Subcutaneous abdominal adipose tissue (tissue), 5 donors: Measurements from ENCODE around the gene SCFD2.

ENCODE experiments used
- H3K27ac ChIP-seq: one replicate; pipeline ENCODE4 v1.7.0; 2013; ENCODE audit warnings: low read depth, mild to moderate bottlenecking, inconsistent platforms, low read length, moderate library complexity
- H3K27me3 ChIP-seq, 5 donors: one replicate each; pipeline ENCODE4 v1.7.0; 2013; ENCODE audit warnings: low read length in 5 of 5, inconsistent platforms in 1 of 5; ENCODE audit not compliant: control insufficient read depth in 5 of 5, insufficient read depth in 4 of 5
- H3K36me3 ChIP-seq, 5 donors: one replicate each; pipeline ENCODE4 v1.7.0; 2013; ENCODE audit warnings: low read length in 5 of 5; ENCODE audit not compliant: control insufficient read depth in 5 of 5, insufficient read depth in 5 of 5
- H3K4me1 ChIP-seq, 5 donors: one replicate each; pipeline ENCODE4 v1.7.0; 2013; ENCODE audit warnings: low read length in 5 of 5, mild to moderate bottlenecking in 3 of 5, moderate library complexity in 1 of 5; ENCODE audit not compliant: control insufficient read depth in 5 of 5, insufficient read depth in 5 of 5
- H3K4me3 ChIP-seq, 5 donors: one replicate each; pipeline ENCODE4 v1.7.0; 2013; ENCODE audit warnings: low read length in 5 of 5, low read depth in 1 of 5
- H3K9ac ChIP-seq, 5 donors: one replicate each; pipeline ENCODE4 v1.7.0; 2013; ENCODE audit warnings: low read length in 5 of 5, mild to moderate bottlenecking in 4 of 5, moderate library complexity in 3 of 5
- H3K9me3 ChIP-seq, 5 donors: one replicate each; pipeline ENCODE4 v1.7.0; 2013; ENCODE audit warnings: low read length in 5 of 5; ENCODE audit not compliant: control insufficient read depth in 5 of 5
- donor health status: healthy.
- donor health status: healthy.
- donor health status: healthy.
- donor health status: healthy.
- donor health status: healthy.

SCFD2 gene

GRCh38 chr4:52948057-52948423, 417.8 kb downstream of the SCFD2 start:
- Histone ChIP-seq H3K27me3 (no peaks in the 10 kb centered on the region), H3K4me1 (no peaks in the 10 kb centered on the region), H3K27ac (no peak overlapping the region), H3K36me3 (peaks cover 0 to 3% (median 0%) of the 10 kb centered on the region in 5 donors), H3K9me3 (no peaks in the 10 kb centered on the region), H3K9ac (no peak overlapping the region), H3K4me3 (no peak overlapping the region)

GRCh38 chr4:52947401-52948056, 418.3 kb downstream of the SCFD2 start:
- Histone ChIP-seq H3K9me3 (no peaks in the 10 kb centered on the region), H3K9ac (no peak overlapping the region), H3K27me3 (no peaks in the 10 kb centered on the region), H3K4me1 (no peaks in the 10 kb centered on the region), H3K27ac (no peak overlapping the region), H3K4me3 (no peak overlapping the region), H3K36me3 (peaks cover 0 to 3% (median 0%) of the 10 kb centered on the region in 5 donors)

GRCh38 chr4:52946855-52947254, 419.0 kb downstream of the SCFD2 start:
- H3K4me1 ChIP-seq = no peaks in the 10 kb centered on the region
- no peak overlapping the region for H3K27ac ChIP-seq
- H3K36me3 ChIP-seq = peaks cover 0 to 3% (median 0%) of the 10 kb centered on the region in 5 donors
- H3K9ac ChIP-seq = no peak overlapping the region
- no peak overlapping the region for H3K4me3 ChIP-seq
- no peaks in the 10 kb centered on the region for H3K27me3 ChIP-seq
- no peaks in the 10 kb centered on the region for H3K9me3 ChIP-seq

- no peak overlapping the region for H3K27ac ChIP-seq
- no peak overlapping the region for H3K4me3 ChIP-seq
- no peak overlapping the region for H3K9ac ChIP-seq
- peaks cover 0 to 3% (median 0%) of the 10 kb centered on the region in 5 donors for H3K36me3 ChIP-seq
- no peaks in the 10 kb centered on the region for H3K27me3 ChIP-seq
- no peaks in the 10 kb centered on the region for H3K4me1 ChIP-seq
- no peaks in the 10 kb centered on the region for H3K9me3 ChIP-seq
Observed at GRCh38 chr4:52945982-52946381, 419.9 kb downstream of the SCFD2 start.

DNA sequence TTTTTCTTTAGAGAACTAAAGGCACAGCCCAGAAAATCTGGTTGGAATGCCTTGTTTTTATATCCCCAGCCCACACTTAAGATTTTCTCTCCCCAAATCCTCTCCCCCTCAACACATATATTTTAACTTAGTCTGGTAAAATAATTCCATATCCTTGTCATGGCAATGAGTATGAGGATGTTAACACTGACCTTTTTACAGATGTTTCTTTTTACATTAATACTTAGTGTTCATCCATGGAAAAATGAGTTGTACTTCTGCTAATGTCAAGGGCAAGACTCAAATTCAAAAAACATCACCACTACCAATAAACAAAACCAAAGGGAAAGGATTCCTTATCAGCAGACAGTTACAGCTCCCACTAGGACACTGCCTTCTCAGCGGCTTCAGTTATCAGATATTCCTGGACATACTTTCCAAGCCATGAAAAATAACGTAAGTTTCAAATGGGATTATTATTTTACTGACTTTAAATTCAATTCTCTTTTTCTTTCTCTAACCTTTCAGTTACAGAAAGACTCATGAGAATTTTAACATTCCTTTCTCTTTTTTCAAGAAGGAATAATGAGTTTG, 420.4 kb downstream of the SCFD2 start:
- H3K9me3 ChIP-seq = no peaks in the 10 kb centered on the region
- no peak overlapping the region for H3K27ac ChIP-seq

GRCh38 chr4:52943677-52944076, 422.2 kb downstream of the SCFD2 start:
- H3K4me1 ChIP-seq = no peaks in the 10 kb centered on the region
- H3K27ac ChIP-seq = no peak overlapping the region
- no peaks in the 10 kb centered on the region for H3K36me3 ChIP-seq
- no peak overlapping the region for H3K4me3 ChIP-seq
- no peak overlapping the region for H3K9ac ChIP-seq
- H3K27me3 ChIP-seq = no peaks in the 10 kb centered on the region
- no peaks in the 10 kb centered on the region for H3K9me3 ChIP-seq

More for the DNA sequence above, 420.4 kb downstream of the SCFD2 start:
- Histone ChIP-seq H3K4me1 (no peaks in the 10 kb centered on the region), H3K36me3 (peaks cover 0 to 3% (median 0%) of the 10 kb centered on the region in 5 donors), H3K27me3 (no peaks in the 10 kb centered on the region), H3K4me3 (no peak overlapping the region), H3K9ac (no peak overlapping the region)

DNA sequence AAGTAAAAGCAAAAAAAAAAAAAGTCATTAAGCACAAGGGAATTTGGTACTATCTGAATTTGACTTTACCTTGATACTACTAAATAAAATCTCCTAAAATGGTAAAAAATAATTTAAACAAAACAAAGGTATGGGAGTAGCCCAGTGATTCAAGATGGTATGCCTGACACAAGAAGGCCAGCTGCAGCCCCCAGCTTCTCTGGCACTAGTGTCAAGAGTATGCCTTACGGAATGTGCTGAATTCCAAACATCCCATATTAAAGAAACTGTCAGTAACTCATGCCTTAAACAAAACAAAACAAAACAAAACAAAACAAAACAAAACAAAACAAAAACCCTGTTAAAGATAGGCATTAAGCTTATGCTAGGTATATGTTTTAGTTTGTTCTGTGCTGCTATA, 422.9 kb downstream of the SCFD2 start:
- Histone ChIP-seq H3K27ac (no peak overlapping the region), H3K36me3 (no peaks in the 10 kb centered on the region), H3K9me3 (no peaks in the 10 kb centered on the region), H3K4me3 (no peak overlapping the region), H3K9ac (no peak overlapping the region), H3K4me1 (no peaks in the 10 kb centered on the region), H3K27me3 (no peaks in the 10 kb centered on the region)

- no peak overlapping the region for H3K9ac ChIP-seq
- H3K4me3 ChIP-seq = no peak overlapping the region
- no peaks in the 10 kb centered on the region for H3K36me3 ChIP-seq
- H3K27ac ChIP-seq = no peak overlapping the region
- no peaks in the 10 kb centered on the region for H3K27me3 ChIP-seq
- H3K9me3 ChIP-seq = no peaks in the 10 kb centered on the region
- no peaks in the 10 kb centered on the region for H3K4me1 ChIP-seq
Observed at GRCh38 chr4:52941450-52941849, 424.4 kb downstream of the SCFD2 start.

DNA sequence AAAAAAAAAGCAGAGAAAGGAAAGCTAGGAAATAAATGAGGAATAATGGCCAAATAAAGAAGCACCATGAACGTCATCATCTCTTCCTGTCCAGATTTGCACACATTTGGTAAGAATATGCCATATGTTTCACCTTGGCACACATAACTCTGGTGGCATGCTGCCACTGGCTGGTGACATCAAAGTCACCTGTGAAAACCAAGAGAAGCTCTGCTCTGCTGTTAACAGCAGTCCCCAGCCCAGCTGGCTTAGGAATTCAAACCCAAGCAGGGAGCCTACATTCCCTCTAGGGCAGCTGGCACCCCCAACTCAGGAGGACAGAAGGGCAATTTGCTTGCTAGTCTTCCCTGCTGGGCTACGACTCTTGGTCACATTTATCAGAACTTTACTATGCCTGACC, 426.1 kb downstream of the SCFD2 start:
- no peak overlapping the region for H3K9ac ChIP-seq
- H3K4me3 ChIP-seq = no peak overlapping the region
- no peaks in the 10 kb centered on the region for H3K9me3 ChIP-seq
- no peaks in the 10 kb centered on the region for H3K27me3 ChIP-seq
- H3K27ac ChIP-seq = no peak overlapping the region
- H3K36me3 ChIP-seq = no peaks in the 10 kb centered on the region
- no peaks in the 10 kb centered on the region for H3K4me1 ChIP-seq

DNA sequence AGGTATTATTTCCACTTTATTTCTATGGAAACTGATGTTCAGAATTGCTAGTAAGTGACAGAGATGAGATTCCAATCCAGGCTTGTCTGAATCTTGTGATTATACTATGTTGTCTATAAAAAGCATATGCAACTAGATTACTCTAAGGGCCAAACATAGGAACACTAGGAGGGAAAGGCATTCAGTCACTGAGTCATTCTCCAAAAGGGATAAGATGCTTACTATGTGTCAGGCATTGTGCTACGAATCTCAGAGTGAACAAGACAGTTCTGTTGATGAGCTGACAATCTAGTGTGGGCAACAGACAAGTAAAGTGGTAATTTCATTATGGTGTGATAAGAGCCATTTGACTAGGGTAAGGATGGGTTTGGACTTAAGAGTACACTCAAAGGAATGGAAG, 426.5 kb downstream of the SCFD2 start:
- H3K9me3 ChIP-seq = no peaks in the 10 kb centered on the region
- H3K4me3 ChIP-seq = no peak overlapping the region
- H3K4me1 ChIP-seq = no peaks in the 10 kb centered on the region

More for the DNA sequence above, 426.5 kb downstream of the SCFD2 start:
- no peaks in the 10 kb centered on the region for H3K27me3 ChIP-seq
- no peak overlapping the region for H3K9ac ChIP-seq
- no peak overlapping the region for H3K27ac ChIP-seq
- no peaks in the 10 kb centered on the region for H3K36me3 ChIP-seq
